B cell (primary cell): ENCODE measurements around the gene VEGFA. TPM values are rescaled to one million over a fixed set of nuclear protein-coding genes. Genes with fewer than 3 reads are reported as not detected.

Experiments
- ATAC-seq: fragments of 200-7000 bp; cut with Tn5 transposase; one replicate; pipeline ENCODE4 v1.10.0; 2021; ENCODE audit warnings: low read depth, mild to moderate bottlenecking, moderate number of reproducible peaks, moderate library complexity
- CTCF ChIA-PET: fragments of 350-600 bp; sonication (Branson Sonifier 250); formaldehyde crosslinking; loops from one replicate; lab custom pipeline; 2021; ENCODE audit warnings: antibody characterized with exemption, inconsistent platforms; lab: Charles Lee
- POLR2A ChIA-PET: fragments of 350-600 bp; sonication (Branson Sonifier 250); formaldehyde crosslinking; loops from one replicate; lab custom pipeline; 2021; ENCODE audit warnings: antibody characterized with exemption; lab: Charles Lee
- DNase-seq: peaks from one replicate; pipeline ENCODE4 v3.0.0; 2013
- H2AFZ ChIP-seq: 2 replicates; pipeline ENCODE4 v1.6.1; 2012; ENCODE audit warnings: mild to moderate bottlenecking, low read depth, low read length; ENCODE audit not compliant: insufficient read depth, poor library complexity, severe bottlenecking
- H3K27ac ChIP-seq, 2 donors: 1 replicate in 1 of 2; 2 replicates in 1 of 2; pipeline ENCODE4 v1.5.1; 2012 to 2013; ENCODE audit warnings: low read length in 2 of 2, mild to moderate bottlenecking in 2 of 2, moderate library complexity in 1 of 2
- H3K27me3 ChIP-seq, 4 experiments: fragments of 200-600 bp in 1 of 4; sonication (generic) in 1 of 4; replicated peaks in 1 of 4; 1 replicate in 2 of 4; 2 replicates in 2 of 4; pipeline versions ENCODE4 v1.6.1 to v1.7.0; 2013 to 2016; ENCODE audit warnings: low read length in 3 of 4, mild to moderate bottlenecking in 2 of 4, mixed read lengths in 1 of 4, moderate library complexity in 1 of 4; ENCODE audit not compliant: insufficient read depth in 4 of 4, control insufficient read depth in 3 of 4; ENCODE audit errors: control extremely low read depth in 1 of 4
- H3K36me3 ChIP-seq, 2 experiments: replicated peaks in 1 of 2; 1 replicate in 1 of 2; 2 replicates in 1 of 2; pipeline versions ENCODE4 v1.6.1 to v1.7.1; 2013; ENCODE audit warnings: low read length in 1 of 2; ENCODE audit not compliant: insufficient read depth in 2 of 2, control insufficient read depth in 1 of 2; ENCODE audit errors: control extremely low read depth in 1 of 2, extremely low read depth in 1 of 2
- H3K4me1 ChIP-seq, 2 donors: fragments of 200-600 bp in 1 of 2; sonication (generic) in 1 of 2; 1 replicate in 1 of 2; 2 replicates in 1 of 2; pipeline versions ENCODE4 v1.5.1 to v1.6.1; 2013 to 2017; ENCODE audit warnings: low read length in 2 of 2; ENCODE audit not compliant: control insufficient read depth in 2 of 2, insufficient read depth in 2 of 2
- H3K4me2 ChIP-seq: replicated peaks from 2 replicates; pipeline ENCODE3; 2012; ENCODE audit warnings: mild to moderate bottlenecking, low read depth, low read length; ENCODE audit not compliant: poor library complexity, severe bottlenecking
- H3K4me3 ChIP-seq, 5 experiments: fragments of 200-600 bp in 1 of 5; sonication (generic) in 1 of 5; 1 replicate in 3 of 5; 2 replicates in 2 of 5; pipeline versions ENCODE4 v1.5.1 to v1.7.0; 2011 to 2016; ENCODE audit warnings: low read length in 4 of 5, mild to moderate bottlenecking in 4 of 5, low read depth in 2 of 5, control low read depth in 1 of 5, moderate library complexity in 1 of 5; ENCODE audit not compliant: insufficient read depth in 1 of 5; ENCODE audit errors: control extremely low read depth in 1 of 5, extremely low read depth in 1 of 5
- H3K79me2 ChIP-seq: fragments of 200-600 bp; sonication (generic); one replicate; pipeline ENCODE4 v1.6.0; 2016; ENCODE audit warnings: low read length; ENCODE audit not compliant: control insufficient read depth, insufficient read depth
- H3K9ac ChIP-seq: fragments of 200-600 bp; sonication (generic); 2 replicates; pipeline ENCODE4 v1.6.1; 2017; ENCODE audit warnings: mild to moderate bottlenecking, low read length, moderate library complexity
- H3K9me3 ChIP-seq, 3 donors: one replicate each; pipeline versions ENCODE4 v1.6.1 to v1.7.1; 2013; ENCODE audit warnings: low read length in 2 of 3; ENCODE audit not compliant: control insufficient read depth in 2 of 3, insufficient read depth in 1 of 3; ENCODE audit errors: control extremely low read depth in 1 of 3
- H4K20me1 ChIP-seq: 2 replicates; pipeline ENCODE4 v1.6.0; 2012; ENCODE audit warnings: mild to moderate bottlenecking, low read length; ENCODE audit not compliant: insufficient read depth, control insufficient read depth, poor library complexity, severe bottlenecking
- H3K27ac Mint-ChIP-seq: one replicate; pipeline ENCODE4 v1.8.0; 2021; ENCODE audit warnings: mixed read lengths
- H3K27me3 Mint-ChIP-seq: one replicate; pipeline ENCODE4 v1.8.0; 2021; ENCODE audit warnings: mixed read lengths
- H3K4me1 Mint-ChIP-seq: one replicate; pipeline ENCODE4 v1.8.0; 2021; ENCODE audit warnings: mixed read lengths
- H3K4me3 Mint-ChIP-seq: one replicate; pipeline ENCODE4 v1.8.0; 2021; ENCODE audit warnings: mixed read lengths
- H3K9me3 Mint-ChIP-seq: one replicate; pipeline ENCODE4 v1.8.0; 2022; ENCODE audit warnings: mixed read lengths; ENCODE audit not compliant: insufficient read depth
- EZH2 ChIP-seq: IDR thresholded peaks from 2 replicates; pipeline ENCODE4 v1.6.1; 2012; ENCODE audit warnings: borderline replicate concordance, low read depth, mild to moderate bottlenecking, moderate library complexity, low read length; ENCODE audit not compliant: insufficient read depth, poor library complexity, severe bottlenecking
- WGBS: methylation state at CpG from one replicate; pipeline ENCODE4 v1.1.5; 2013; ENCODE audit warnings: missing lambda C conversion rate; ENCODE audit not compliant: insufficient coverage; 5-methylcytosine and 5-hydroxymethylcytosine counted together
- intact Hi-C: fragments of 100-400 bp; cut with micrococcal nuclease; formaldehyde crosslinking; loops from one replicate; pipeline ENCODE4 v1.10.0; 2022
- polyA plus RNA-seq: library from polyadenylated mRNA; depleted of rRNA; stranded (reverse); fragments of >200 nt; gene quantifications from 2 replicates; pipeline ENCODE4 v1.2.3, GENCODE V29; 2012
- total RNA-seq, 2 donors: library from RNA; stranded (reverse); fragments of 120-200 nt in 1 of 2; gene quantifications; 1 replicate in 1 of 2; 2 replicates in 1 of 2; pipeline versions ENCODE4 v1.2.3 to v1.2.4, GENCODE V29; 2013 to 2022
- TF ChIP-seq, protein P1 (sequence below): fragments of 200-600 bp; IDR thresholded peaks from one replicate; pipeline ENCODE4 v1.8.0; 2022; ENCODE audit warnings: antibody characterized with exemption, mild to moderate bottlenecking

Gene VEGFA
- total and polyA plus RNA-seq, 2 donors (not counting 1 experiment from before 2014, with no cell fraction given): 3.9 to 6.4 TPM

DNA sequence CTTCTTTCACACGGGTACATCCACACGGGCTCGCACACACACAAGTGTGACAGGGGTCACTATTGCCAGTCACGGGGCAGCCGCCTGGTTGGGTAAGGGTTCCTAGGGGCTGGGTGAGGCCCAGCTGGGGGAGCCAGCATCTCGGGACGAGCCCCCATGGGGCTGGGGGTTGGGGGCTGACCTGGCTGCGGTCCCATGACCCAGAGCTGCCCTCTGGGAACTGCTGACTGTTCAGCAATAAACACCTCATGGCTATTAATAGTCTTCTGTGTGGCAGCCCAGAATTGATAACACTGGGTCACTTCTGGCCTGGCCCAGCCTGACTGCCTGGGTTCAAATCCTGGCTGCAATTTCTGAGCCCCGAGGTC is 23.8 kb downstream of the VEGFA start:
- Histone ChIP-seq H2AFZ (no peak overlapping the region), H3K27me3 (peaks cover 0 to 6% (median 1%) of the 10 kb centered on the region in 4 experiments), H3K4me3 (no peak overlapping the region), H3K79me2 (no peaks in the 10 kb centered on the region), H3K36me3 (no peaks in the 10 kb centered on the region), H4K20me1 (no peaks in the 10 kb centered on the region), H3K4me2 (no peak overlapping the region), H3K4me1 (no peaks in the 10 kb centered on the region), H3K27ac (no peak overlapping the region), H3K9ac (no peak overlapping the region), H3K9me3 (no peaks in the 10 kb centered on the region)
- Mint-ChIP-seq H3K4me1 (peaks cover 5% of the 10 kb centered on the region), H3K27ac (no peak overlapping the region), H3K4me3 (no peak overlapping the region), H3K27me3 (peaks cover 4% of the 10 kb centered on the region), H3K9me3 (no peaks in the 10 kb centered on the region)
- intact Hi-C loops: no loop called here
- DNase-seq: no peak
- no peak for ATAC-seq
- no peak for TF ChIP-seq EZH2
- TF ChIP-seq, protein P1, sequence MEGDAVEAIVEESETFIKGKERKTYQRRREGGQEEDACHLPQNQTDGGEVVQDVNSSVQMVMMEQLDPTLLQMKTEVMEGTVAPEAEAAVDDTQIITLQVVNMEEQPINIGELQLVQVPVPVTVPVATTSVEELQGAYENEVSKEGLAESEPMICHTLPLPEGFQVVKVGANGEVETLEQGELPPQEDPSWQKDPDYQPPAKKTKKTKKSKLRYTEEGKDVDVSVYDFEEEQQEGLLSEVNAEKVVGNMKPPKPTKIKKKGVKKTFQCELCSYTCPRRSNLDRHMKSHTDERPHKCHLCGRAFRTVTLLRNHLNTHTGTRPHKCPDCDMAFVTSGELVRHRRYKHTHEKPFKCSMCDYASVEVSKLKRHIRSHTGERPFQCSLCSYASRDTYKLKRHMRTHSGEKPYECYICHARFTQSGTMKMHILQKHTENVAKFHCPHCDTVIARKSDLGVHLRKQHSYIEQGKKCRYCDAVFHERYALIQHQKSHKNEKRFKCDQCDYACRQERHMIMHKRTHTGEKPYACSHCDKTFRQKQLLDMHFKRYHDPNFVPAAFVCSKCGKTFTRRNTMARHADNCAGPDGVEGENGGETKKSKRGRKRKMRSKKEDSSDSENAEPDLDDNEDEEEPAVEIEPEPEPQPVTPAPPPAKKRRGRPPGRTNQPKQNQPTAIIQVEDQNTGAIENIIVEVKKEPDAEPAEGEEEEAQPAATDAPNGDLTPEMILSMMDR: no peak
- 89% methylated on average over 9 of the region's 9 CpGs for WGBS
- CTCF ChIA-PET: interaction anchor here (0.8 to 1.1 kb wide), 2 partner anchors 17 to 127 kb away, joined by 3 read pairs; no protein-coding TSS in a partner anchor
- POLR2A ChIA-PET: no interaction called here

DNA sequence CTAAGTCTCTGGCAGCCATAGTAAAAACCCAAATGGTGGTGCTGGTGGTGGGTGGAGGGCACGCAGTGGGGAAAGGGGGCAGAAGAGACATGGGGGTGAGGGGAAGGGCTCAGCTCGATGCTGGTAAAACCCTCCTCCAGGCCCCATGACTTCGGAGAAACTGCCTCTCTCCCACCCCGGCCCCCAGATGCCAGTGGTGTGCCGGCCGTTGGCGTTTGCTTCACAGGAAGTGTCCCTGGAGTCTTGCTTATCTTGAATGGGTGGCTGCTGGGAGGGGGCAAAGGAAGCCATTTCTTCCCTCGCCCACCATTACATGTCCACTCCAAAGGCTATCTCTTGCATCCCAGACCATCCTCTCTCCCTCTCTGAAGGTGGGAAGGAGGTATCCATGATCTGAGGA is 25.4 kb downstream of the VEGFA start:
- ChIA-PET POLR2A (no interaction called here), CTCF (no interaction called here)
- H3K9ac ChIP-seq: no peak overlapping the region
- H4K20me1 ChIP-seq: no peaks in the 10 kb centered on the region
- intact Hi-C loops: no loop called here
- no peak overlapping the region for H3K4me3 ChIP-seq
- H3K27me3 ChIP-seq: peaks cover 0 to 6% (median 1%) of the 10 kb centered on the region in 4 experiments
- DNase-seq: no peak
- peaks cover 4% of the 10 kb centered on the region for H3K27me3 Mint-ChIP-seq
- no peaks in the 10 kb centered on the region for H3K9me3 Mint-ChIP-seq
- TF ChIP-seq, protein P1: no peak
- no peak for TF ChIP-seq EZH2
- H3K4me1 Mint-ChIP-seq: peaks cover 18% of the 10 kb centered on the region
- ATAC-seq: no peak
- H3K4me3 Mint-ChIP-seq: no peak overlapping the region
- no peak overlapping the region for H3K27ac Mint-ChIP-seq
- H3K36me3 ChIP-seq: no peaks in the 10 kb centered on the region
- no peak overlapping the region for H3K4me2 ChIP-seq
- no peaks in the 10 kb centered on the region for H3K79me2 ChIP-seq
- H2AFZ ChIP-seq: no peak overlapping the region
- H3K27ac ChIP-seq: no peak overlapping the region
- WGBS: no CpG with 5 or more reads among the region's 8 CpGs
- peaks cover 11 to 13% of the 10 kb centered on the region in 2 donors for H3K4me1 ChIP-seq
- no peaks in the 10 kb centered on the region for H3K9me3 ChIP-seq
